Esophagus muscularis mucosa (tissue), 4 donors: ENCODE measurements around the gene SNRPD1.

Experiments used
- CTCF ChIP-seq, 3 experiments: fragments of 200-600 bp in 2 of 3; fragments of 450-650 bp in 1 of 3; sonication (generic) in 2 of 3; IDR thresholded peaks; one replicate each; pipeline ENCODE4 v1.5.1; 2017 to 2019; ENCODE audit warnings: antibody characterized with exemption in 3 of 3, mild to moderate bottlenecking in 2 of 3, moderate library complexity in 1 of 3
- EP300 ChIP-seq: sonication (generic); formaldehyde crosslinking; IDR thresholded peaks from one replicate; pipeline ENCODE4 v1.6.1; 2017; ENCODE audit warnings: antibody characterized with exemption
- POLR2A ChIP-seq: fragments of 450-650 bp; IDR thresholded peaks from one replicate; pipeline ENCODE4 v1.6.1; 2017; ENCODE audit warnings: antibody characterized with exemption, moderate library complexity, mild to moderate bottlenecking, low read depth

GRCh38 chr18:21636769-21637168 is 24.7 kb downstream of the SNRPD1 start:
- no peak for TF ChIP-seq CTCF (IDR thresholded peaks at IDR 0.05)
- no peak for TF ChIP-seq EP300
- no peak for TF ChIP-seq POLR2A
